ENCODE measurements around the gene KLHL29. TPM values are rescaled to one million over a fixed set of nuclear protein-coding genes. Genes with fewer than 3 reads are reported as not detected.
A peak's percentile ranks its signal among the peaks of the same experiment; 100 is the strongest.

The KLHL29 gene
- total RNA-seq, 1 experiment from 2014 or later: 2.4 TPM

- Histone ChIP-seq H3K9ac (ENCODE audit: extremely low read depth, insufficient read length, low read length) (no peak overlapping the region), H3K9me3 (ENCODE audit: control insufficient read depth, low read depth, low read length) (no peaks in the 10 kb centered on the region), H3K18ac (ENCODE audit: insufficient read length, low read depth, low read length) (no peak overlapping the region), H3K23ac (ENCODE audit: insufficient read length, low read depth, low read length) (no peak overlapping the region), H4K20me1 (ENCODE audit: control insufficient read depth, insufficient read depth, insufficient read length) (no peaks in the 10 kb centered on the region), H3K79me1 (ENCODE audit: insufficient read depth, low read depth, low read length, poor library complexity, severe bottlenecking) (no peaks in the 10 kb centered on the region), H4K91ac (ENCODE audit: insufficient read length, low read depth, low read length) (no peak overlapping the region), H3K4me1 (ENCODE audit: insufficient read depth, low read length) (no peaks in the 10 kb centered on the region), H3K56ac (ENCODE audit: insufficient read length, low read depth, low read length) (no peak overlapping the region), H3K4me2 (ENCODE audit: insufficient read depth, insufficient read length, low read length) (no peak overlapping the region), H3K79me2 (ENCODE audit: insufficient read depth, low read length) (no peaks in the 10 kb centered on the region), H3K4ac (ENCODE audit: low read depth, low read length) (no peak overlapping the region), H3K14ac (ENCODE audit: insufficient read depth, low read length) (no peak overlapping the region), H2AK5ac (ENCODE audit: insufficient read length, low read length) (no peak overlapping the region), H2BK15ac (ENCODE audit: low read depth, low read length) (no peak overlapping the region), H2BK20ac (ENCODE audit: low read depth, low read length, poor library complexity, severe bottlenecking) (no peak overlapping the region), H4K8ac (replicated peaks; ENCODE audit: insufficient read length, low read depth, low read length) (no peak overlapping the region), H3K23me2 (ENCODE audit: insufficient read length, low read depth, low read length, poor library complexity, severe bottlenecking) (no peaks in the 10 kb centered on the region), H2BK5ac (ENCODE audit: insufficient read length, low read length) (no peak overlapping the region), H3T11ph (ENCODE audit: low read length) (no peak overlapping the region), H3K27me3 (ENCODE audit: insufficient read depth, low read length) (no peaks in the 10 kb centered on the region; the same call in 1 of the 2 replicates), H4K5ac (ENCODE audit: insufficient read length, low read depth, low read length) (no peak overlapping the region), H2BK120ac (ENCODE audit: low read depth, low read length, poor library complexity, severe bottlenecking) (no peak overlapping the region), H2BK12ac (ENCODE audit: insufficient read length, low read depth, low read length) (no peak overlapping the region), H2AFZ (ENCODE audit: low read length) (no peak overlapping the region), H3K27ac (ENCODE audit: insufficient read length, low read depth, low read length) (no peak overlapping the region)
- Mint-ChIP-seq H3K36me3 (ENCODE audit: insufficient read depth in 1 of 3, low read depth in 3 of 3) (no peaks in the 10 kb centered on the region; a peak in 2 of 7 replicates), H3K9me3 (no peaks in the 10 kb centered on the region), H3K4me3 (no peak overlapping the region), H3K4me1 (peaks cover 5 to 19% of the 10 kb centered on the region in 2 experiments), H3K27ac (peak overlapping the region in 1 of 3 experiments; percentile 70; a peak in 2 of 7 replicates), H3K27me3 (ENCODE audit: low read depth) (peaks cover 33% of the 10 kb centered on the region)
- no peak for DNase-seq
- TF ChIP-seq CTCF (conservative IDR thresholded peaks at IDR 0.05): no peak
- no CpG with 5 or more reads among the region's 19 CpGs for WGBS (ENCODE audit: extremely low coverage, insufficient read length, low lambda C conversion rate)
Measured at GRCh38 chr2:23359631-23360567, 25.1 kb upstream of the KLHL29 start.
